ENCODE results near the gene RYR2.

Gene RYR2

DNA sequence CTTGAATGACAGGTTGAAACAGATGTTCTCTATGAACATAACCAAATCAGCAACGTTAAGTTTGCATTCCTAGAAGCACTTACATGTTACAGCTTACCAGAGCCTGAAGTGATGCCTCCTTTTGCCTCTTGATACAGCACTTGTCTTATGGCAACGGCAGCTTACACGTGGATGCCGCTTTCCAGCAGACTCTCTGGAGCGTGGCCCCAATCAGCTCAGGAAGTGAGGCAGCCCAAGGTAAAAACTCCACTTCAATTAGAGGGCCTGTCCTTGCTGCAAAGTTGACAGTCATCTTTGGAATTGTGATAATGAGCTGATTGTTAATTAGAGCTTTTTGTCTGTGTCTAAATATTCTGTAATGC, 345.1 kb downstream of the RYR2 start:
- no peak for ATAC-seq
- no peak for TF ChIP-seq GLIS3 (CRISPR knock-in tag; IDR thresholded peaks at IDR 0.05)
- no peak for TF ChIP-seq ZNF70 (CRISPR knock-in tag; IDR thresholded peaks at IDR 0.05)
- TF ChIP-seq, protein P1, sequence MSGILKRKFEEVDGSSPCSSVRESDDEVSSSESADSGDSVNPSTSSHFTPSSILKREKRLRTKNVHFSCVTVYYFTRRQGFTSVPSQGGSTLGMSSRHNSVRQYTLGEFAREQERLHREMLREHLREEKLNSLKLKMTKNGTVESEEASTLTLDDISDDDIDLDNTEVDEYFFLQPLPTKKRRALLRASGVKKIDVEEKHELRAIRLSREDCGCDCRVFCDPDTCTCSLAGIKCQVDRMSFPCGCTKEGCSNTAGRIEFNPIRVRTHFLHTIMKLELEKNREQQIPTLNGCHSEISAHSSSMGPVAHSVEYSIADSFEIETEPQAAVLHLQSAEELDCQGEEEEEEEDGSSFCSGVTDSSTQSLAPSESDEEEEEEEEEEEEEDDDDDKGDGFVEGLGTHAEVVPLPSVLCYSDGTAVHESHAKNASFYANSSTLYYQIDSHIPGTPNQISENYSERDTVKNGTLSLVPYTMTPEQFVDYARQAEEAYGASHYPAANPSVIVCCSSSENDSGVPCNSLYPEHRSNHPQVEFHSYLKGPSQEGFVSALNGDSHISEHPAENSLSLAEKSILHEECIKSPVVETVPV (CRISPR knock-in tag; IDR thresholded peaks at IDR 0.05), result no peak
- no peak for TF ChIP-seq RARB (CRISPR knock-in tag; IDR thresholded peaks at IDR 0.05)
- no peak for TF ChIP-seq OSR1 (CRISPR knock-in tag; IDR thresholded peaks at IDR 0.05)
- TF ChIP-seq ZNF8 (CRISPR knock-in tag; IDR thresholded peaks at IDR 0.05), result no peak
- no peak for TF ChIP-seq ARNTL (CRISPR knock-in tag; IDR thresholded peaks at IDR 0.05; ENCODE audit: borderline replicate concordance, low read depth)
- TF ChIP-seq ISL1 (CRISPR knock-in tag; IDR thresholded peaks at IDR 0.05), result no peak
- no peak for TF ChIP-seq TCF4 (CRISPR knock-in tag; IDR thresholded peaks at IDR 0.05; ENCODE audit: borderline replicate concordance)
- TF ChIP-seq PPARA (CRISPR knock-in tag; IDR thresholded peaks at IDR 0.05; ENCODE audit: borderline replicate concordance), result no peak
- TF ChIP-seq CSDC2 (CRISPR knock-in tag; IDR thresholded peaks at IDR 0.05), result no peak
- TF ChIP-seq, protein P2, sequence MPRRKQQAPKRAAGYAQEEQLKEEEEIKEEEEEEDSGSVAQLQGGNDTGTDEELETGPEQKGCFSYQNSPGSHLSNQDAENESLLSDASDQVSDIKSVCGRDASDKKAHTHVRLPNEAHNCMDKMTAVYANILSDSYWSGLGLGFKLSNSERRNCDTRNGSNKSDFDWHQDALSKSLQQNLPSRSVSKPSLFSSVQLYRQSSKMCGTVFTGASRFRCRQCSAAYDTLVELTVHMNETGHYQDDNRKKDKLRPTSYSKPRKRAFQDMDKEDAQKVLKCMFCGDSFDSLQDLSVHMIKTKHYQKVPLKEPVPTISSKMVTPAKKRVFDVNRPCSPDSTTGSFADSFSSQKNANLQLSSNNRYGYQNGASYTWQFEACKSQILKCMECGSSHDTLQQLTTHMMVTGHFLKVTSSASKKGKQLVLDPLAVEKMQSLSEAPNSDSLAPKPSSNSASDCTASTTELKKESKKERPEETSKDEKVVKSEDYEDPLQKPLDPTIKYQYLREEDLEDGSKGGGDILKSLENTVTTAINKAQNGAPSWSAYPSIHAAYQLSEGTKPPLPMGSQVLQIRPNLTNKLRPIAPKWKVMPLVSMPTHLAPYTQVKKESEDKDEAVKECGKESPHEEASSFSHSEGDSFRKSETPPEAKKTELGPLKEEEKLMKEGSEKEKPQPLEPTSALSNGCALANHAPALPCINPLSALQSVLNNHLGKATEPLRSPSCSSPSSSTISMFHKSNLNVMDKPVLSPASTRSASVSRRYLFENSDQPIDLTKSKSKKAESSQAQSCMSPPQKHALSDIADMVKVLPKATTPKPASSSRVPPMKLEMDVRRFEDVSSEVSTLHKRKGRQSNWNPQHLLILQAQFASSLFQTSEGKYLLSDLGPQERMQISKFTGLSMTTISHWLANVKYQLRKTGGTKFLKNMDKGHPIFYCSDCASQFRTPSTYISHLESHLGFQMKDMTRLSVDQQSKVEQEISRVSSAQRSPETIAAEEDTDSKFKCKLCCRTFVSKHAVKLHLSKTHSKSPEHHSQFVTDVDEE (CRISPR knock-in tag; IDR thresholded peaks at IDR 0.05), result no peak
- TF ChIP-seq, protein P3, sequence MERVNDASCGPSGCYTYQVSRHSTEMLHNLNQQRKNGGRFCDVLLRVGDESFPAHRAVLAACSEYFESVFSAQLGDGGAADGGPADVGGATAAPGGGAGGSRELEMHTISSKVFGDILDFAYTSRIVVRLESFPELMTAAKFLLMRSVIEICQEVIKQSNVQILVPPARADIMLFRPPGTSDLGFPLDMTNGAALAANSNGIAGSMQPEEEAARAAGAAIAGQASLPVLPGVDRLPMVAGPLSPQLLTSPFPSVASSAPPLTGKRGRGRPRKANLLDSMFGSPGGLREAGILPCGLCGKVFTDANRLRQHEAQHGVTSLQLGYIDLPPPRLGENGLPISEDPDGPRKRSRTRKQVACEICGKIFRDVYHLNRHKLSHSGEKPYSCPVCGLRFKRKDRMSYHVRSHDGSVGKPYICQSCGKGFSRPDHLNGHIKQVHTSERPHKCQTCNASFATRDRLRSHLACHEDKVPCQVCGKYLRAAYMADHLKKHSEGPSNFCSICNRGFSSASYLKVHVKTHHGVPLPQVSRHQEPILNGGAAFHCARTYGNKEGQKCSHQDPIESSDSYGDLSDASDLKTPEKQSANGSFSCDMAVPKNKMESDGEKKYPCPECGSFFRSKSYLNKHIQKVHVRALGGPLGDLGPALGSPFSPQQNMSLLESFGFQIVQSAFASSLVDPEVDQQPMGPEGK (CRISPR knock-in tag; IDR thresholded peaks at IDR 0.05; ENCODE audit: borderline replicate concordance), result no peak
- TF ChIP-seq ZFP3 (CRISPR knock-in tag; IDR thresholded peaks at IDR 0.05), result no peak
- TF ChIP-seq TOX (CRISPR knock-in tag; IDR thresholded peaks at IDR 0.05; ENCODE audit: borderline replicate concordance), result no peak
- no peak for TF ChIP-seq ESRRG (CRISPR knock-in tag; IDR thresholded peaks at IDR 0.05)
- no peak for TF ChIP-seq ZFP30 (CRISPR knock-in tag; IDR thresholded peaks at IDR 0.05)
- TF ChIP-seq, protein P4, sequence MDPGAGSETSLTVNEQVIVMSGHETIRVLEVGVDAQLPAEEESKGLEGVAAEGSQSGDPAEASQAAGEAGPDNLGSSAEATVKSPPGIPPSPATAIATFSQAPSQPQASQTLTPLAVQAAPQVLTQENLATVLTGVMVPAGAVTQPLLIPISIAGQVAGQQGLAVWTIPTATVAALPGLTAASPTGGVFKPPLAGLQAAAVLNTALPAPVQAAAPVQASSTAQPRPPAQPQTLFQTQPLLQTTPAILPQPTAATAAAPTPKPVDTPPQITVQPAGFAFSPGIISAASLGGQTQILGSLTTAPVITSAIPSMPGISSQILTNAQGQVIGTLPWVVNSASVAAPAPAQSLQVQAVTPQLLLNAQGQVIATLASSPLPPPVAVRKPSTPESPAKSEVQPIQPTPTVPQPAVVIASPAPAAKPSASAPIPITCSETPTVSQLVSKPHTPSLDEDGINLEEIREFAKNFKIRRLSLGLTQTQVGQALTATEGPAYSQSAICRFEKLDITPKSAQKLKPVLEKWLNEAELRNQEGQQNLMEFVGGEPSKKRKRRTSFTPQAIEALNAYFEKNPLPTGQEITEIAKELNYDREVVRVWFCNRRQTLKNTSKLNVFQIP (CRISPR knock-in tag; IDR thresholded peaks at IDR 0.05; ENCODE audit: borderline replicate concordance, low read depth), result no peak
- no peak for TF ChIP-seq ZC3H10 (CRISPR knock-in tag; IDR thresholded peaks at IDR 0.05)

DNA sequence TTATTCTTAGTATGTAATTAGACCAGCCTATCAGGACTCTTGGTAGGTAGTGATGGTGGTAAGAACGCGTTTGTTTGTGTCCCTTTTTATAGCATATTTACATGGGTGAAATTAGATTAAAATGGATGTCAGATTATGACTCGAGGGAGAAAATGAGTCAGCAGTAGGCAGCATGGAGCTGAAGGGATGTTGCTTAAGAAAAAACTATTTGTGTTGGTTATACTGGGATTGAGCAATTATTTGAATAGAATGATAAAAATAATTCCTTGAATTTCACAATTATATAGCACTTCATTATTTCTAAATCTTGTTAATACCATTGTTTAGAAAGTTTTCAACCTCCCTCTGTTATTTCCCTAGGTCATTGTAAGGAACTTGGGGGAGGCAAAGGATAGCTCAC, 348.8 kb downstream of the RYR2 start:
- ATAC-seq, result no peak
- TF ChIP-seq, protein P1 (CRISPR knock-in tag; IDR thresholded peaks at IDR 0.05), result no peak
- TF ChIP-seq, protein P2 (CRISPR knock-in tag; IDR thresholded peaks at IDR 0.05), result no peak
